GM12873 (cell line): ENCODE results near the gene TANGO2.

ENCODE experiments used
- TF ChIP-seq, protein P1 (sequence below): IDR thresholded peaks from 2 replicates; pipeline ENCODE4 v1.5.1; 2012; ENCODE audit warnings: low read depth, mild to moderate bottlenecking, moderate library complexity, low read length, control low read depth; ENCODE audit not compliant: insufficient read depth; ENCODE audit errors: missing control alignments

The TANGO2 gene

DNA sequence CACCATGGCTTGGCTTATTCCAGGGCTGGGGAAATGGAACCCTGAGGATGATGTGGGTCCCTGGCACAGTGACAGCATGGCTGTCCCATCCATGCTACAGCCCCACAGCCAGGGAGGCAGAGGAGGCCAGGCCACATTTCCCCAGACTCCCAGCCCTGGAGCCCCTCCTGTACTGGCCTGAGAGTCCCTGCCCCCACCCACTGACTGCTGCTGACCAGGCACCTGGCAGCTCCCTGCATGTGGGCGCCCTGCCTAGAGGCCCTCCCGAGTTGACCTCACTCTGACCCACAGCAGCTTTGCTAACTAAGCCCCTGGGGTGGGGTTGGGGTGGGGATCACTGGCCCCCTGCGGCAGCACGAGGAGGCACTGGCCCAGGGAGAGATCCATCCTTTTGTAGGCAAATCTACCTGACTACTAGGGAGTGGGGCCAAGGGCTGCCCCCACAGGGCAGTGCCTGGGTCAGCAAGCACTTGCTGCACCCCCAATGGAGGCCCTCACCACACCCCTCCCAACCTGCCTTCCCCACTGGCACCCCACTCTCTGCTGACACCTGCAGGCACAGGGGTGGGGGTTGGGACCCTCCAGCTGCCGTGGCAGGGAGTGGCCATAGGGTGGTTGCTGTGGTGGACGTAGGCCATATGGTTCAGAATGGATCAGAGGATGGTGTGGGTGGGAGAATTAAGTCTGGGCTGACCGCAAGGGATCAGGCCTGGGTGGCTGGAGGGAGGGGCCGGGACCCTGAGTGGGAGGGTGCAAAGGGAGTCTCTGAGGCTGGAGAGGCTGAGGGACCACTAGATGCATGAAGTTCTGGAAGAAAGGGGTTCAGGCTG lies 21.7 kb upstream of the TANGO2 start:
- TF ChIP-seq, protein P1, sequence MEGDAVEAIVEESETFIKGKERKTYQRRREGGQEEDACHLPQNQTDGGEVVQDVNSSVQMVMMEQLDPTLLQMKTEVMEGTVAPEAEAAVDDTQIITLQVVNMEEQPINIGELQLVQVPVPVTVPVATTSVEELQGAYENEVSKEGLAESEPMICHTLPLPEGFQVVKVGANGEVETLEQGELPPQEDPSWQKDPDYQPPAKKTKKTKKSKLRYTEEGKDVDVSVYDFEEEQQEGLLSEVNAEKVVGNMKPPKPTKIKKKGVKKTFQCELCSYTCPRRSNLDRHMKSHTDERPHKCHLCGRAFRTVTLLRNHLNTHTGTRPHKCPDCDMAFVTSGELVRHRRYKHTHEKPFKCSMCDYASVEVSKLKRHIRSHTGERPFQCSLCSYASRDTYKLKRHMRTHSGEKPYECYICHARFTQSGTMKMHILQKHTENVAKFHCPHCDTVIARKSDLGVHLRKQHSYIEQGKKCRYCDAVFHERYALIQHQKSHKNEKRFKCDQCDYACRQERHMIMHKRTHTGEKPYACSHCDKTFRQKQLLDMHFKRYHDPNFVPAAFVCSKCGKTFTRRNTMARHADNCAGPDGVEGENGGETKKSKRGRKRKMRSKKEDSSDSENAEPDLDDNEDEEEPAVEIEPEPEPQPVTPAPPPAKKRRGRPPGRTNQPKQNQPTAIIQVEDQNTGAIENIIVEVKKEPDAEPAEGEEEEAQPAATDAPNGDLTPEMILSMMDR: no peak

DNA sequence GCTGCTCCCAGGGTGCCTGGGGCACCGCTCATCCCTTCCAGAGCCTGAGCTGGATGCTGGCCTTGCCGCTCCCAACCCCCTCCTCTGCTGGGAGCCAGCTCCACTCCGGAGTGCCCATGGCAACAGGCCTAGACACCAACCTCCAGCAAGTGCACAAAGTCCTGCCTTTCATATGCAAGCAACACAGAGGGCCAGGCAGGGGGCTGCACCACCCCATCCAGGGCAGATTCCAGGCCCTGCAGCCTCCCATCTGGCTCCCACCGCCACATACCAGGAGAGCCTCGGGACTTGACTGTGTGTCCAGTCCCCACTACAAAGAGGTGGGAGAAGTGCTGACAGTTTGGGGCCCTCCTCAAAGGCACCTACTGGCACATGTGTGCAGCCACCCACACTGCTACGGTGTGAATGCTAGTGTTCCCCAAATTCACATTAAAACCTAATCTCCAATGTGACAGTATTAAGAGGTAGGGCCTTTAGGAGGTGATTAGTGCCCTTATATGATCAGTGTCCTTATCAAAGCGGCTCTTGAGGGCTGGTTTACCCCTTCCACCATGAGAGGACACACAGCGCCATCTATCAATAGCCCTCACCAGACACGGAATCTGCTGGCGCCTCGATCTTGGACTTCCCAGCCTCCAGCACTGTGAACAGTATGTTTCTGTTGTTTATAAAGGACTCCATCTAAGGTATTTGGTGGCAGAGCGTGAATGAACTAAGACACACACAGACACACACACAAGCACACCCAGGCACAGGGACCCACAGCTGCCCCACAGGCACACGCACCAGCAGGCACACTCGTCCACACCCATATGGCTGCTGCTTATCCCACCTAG lies 20.4 kb upstream of the TANGO2 start:
- TF ChIP-seq, protein P1: no peak

DNA sequence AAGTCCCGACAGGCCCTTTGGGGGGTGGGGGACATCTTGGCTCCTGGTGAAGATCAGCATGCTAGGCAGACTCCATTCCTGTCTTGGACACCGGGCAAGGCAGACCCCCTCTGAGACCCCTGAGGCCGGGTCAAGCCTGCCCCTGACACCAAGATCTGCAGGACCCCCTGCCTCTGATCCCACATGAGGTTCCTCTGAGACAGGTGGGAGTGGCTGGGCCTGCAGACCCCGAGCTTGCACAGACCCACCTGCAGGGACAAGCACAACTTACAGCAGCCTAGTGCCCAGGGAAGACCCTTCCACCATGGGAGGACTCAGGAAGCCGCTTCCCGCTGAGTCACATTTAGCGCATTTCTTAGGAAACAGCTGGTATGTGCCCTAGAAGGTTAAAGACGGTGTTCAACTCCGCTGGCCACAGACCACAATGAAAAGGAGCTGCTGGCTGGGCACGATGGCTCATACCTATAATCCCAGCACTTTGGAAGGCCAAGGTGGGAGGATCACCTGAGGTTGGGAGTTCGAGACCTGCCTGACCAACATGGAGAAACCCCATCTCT lies 19.8 kb upstream of the TANGO2 start:
- TF ChIP-seq, protein P1: no peak

DNA sequence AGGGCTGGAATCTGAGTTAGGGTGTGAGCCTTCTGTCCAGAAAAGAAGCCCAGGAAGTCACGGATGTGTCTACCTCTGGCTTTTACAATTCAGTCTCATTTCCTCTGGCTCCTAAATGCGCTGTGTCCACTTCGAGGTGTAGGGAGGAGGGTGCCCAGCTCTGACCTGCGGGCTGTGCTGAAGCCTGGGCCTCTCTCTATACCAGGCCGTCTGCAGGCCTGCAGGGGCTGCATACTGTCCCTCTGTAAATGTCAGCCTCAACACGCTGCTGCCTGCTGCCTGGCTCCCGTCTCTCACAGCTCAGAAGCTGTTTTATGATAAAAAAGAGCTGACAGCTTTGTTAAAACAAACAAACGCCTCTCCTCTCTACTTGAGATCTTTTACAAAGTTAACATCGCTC lies 18.8 kb upstream of the TANGO2 start:
- TF ChIP-seq, protein P1: no peak

DNA sequence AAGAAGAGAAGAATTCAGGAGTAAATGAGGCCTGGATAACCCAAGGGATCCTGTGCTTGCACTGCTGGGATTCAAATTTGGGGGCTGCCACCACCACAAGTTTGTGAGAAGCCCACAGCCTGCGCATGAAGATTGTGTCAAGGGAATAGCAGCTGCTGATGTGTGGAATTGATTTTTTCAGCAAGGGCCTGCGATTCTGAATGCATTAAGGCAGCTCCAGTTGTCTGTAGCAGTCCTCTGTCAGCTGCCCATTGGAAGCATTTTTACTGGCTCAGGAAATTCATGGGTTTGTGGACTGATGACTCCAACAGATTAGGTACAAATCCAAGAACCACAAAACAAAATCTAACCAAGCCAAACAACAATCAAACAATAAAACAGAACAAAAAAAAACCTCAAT lies 18.3 kb upstream of the TANGO2 start:
- TF ChIP-seq, protein P1: no peak

DNA sequence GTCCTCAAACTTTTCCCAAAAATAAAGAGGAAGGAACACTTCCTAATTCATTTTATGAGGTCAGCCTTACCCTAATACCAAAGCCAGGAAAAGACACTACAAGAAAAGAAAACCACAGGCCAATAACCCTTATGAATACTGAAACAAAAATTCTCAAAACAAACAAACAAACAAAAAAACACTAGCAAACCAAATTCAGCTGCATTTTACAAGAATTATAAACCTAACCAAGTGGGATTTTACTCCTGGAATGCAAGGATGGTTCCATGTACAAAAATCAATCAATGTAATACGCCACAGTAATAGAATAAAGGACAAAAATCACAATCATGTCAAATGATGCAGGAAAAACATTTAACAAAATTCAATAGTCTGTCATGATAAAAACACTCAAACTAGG lies 17.6 kb upstream of the TANGO2 start:
- TF ChIP-seq, protein P1: no peak

DNA sequence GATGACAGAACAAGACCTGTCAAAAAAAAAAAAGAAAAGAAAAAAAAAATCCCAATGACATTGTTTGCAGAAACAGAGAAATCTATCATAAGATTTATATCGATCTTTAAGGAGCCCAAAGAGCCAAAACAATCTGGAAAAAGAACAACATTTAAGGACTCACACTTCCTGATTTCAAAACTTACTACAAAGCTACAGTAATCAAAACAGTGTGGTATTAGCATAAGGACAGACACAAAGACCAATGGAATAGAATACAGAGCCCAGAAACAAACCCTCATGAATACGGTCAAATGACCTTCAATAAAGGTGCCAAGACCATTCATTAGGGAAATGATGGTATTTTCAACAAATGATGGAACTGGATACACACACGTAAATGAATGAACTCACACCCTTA lies 16.4 kb upstream of the TANGO2 start:
- TF ChIP-seq, protein P1: no peak
